Caco-2 (cell line): Measurements from ENCODE around the gene ZNF619. TPM values are rescaled to one million over a fixed set of nuclear protein-coding genes. Genes with fewer than 3 reads are reported as not detected.
A peak's percentile ranks its signal among the peaks of the same experiment; 100 is the strongest.

Experiments used
- BruUV-seq: library from RNA; stranded (reverse); fragments of 400-500 nt; replicated peaks from 2 replicates; lab custom pipeline; 2021; lab: Mats Ljungman, UMichigan
- CTCF ChIA-PET: fragments of 300-600 bp; sonication (Branson Sonifier 250); formaldehyde crosslinking; loops from one replicate; lab custom pipeline; 2022; ENCODE audit warnings: antibody characterized with exemption; lab: Charles Lee
- POLR2A ChIA-PET: fragments of 300-600 bp; sonication (Branson Sonifier 250); formaldehyde crosslinking; loops from one replicate; lab custom pipeline; 2022; ENCODE audit warnings: antibody characterized with exemption; lab: Charles Lee
- DNase-seq, 2 experiments: peaks; one replicate each; pipeline versions ENCODE4 v3.0.0 to v3.0.0-alpha.2; 2020 to 2022
- H3K27me3 ChIP-seq: replicated peaks from 2 replicates; pipeline ENCODE4 v1.6.0; 2011; ENCODE audit warnings: low read length; ENCODE audit not compliant: control insufficient read depth, insufficient read depth
- H3K36me3 ChIP-seq: 2 replicates; pipeline ENCODE4 v1.5.1; 2011; ENCODE audit warnings: low read length; ENCODE audit not compliant: control insufficient read depth, insufficient read depth
- H3K4me1 ChIP-seq: fragments of 250-450 bp; sonication (Bioruptor Pico); 2 replicates; pipeline ENCODE4 v1.5.1; 2020; ENCODE audit warnings: mild to moderate bottlenecking
- H3K4me3 ChIP-seq: 2 replicates; pipeline ENCODE4 v1.5.1; 2011; ENCODE audit warnings: low read depth, mild to moderate bottlenecking, control low read depth, low read length
- H3K9me3 ChIP-seq: fragments of 250-450 bp; sonication (Bioruptor Pico); 2 replicates; pipeline ENCODE4 v1.5.1; 2020; ENCODE audit warnings: mild to moderate bottlenecking, moderate library complexity
- H3K27ac Mint-ChIP-seq: one replicate; pipeline ENCODE4 v1.8.0; 2022; ENCODE audit warnings: mixed read lengths; ENCODE audit not compliant: unreplicated experiment
- H3K27me3 Mint-ChIP-seq: one replicate; pipeline ENCODE4 v1.8.0; 2022; ENCODE audit warnings: mixed read lengths; ENCODE audit not compliant: insufficient read depth, unreplicated experiment
- H3K36me3 Mint-ChIP-seq: one replicate; pipeline ENCODE4 v1.8.0; 2022; ENCODE audit warnings: mild to moderate bottlenecking, mixed read lengths; ENCODE audit not compliant: insufficient read depth, unreplicated experiment
- H3K4me1 Mint-ChIP-seq: one replicate; pipeline ENCODE4 v1.8.0; 2022; ENCODE audit warnings: low read depth, mixed read lengths; ENCODE audit not compliant: unreplicated experiment
- H3K4me3 Mint-ChIP-seq: one replicate; pipeline ENCODE4 v1.8.0; 2022; ENCODE audit warnings: mild to moderate bottlenecking, moderate library complexity, mixed read lengths; ENCODE audit not compliant: unreplicated experiment
- H3K9me3 Mint-ChIP-seq: one replicate; pipeline ENCODE4 v1.8.0; 2022; ENCODE audit warnings: mixed read lengths; ENCODE audit not compliant: unreplicated experiment
- CTCF ChIP-seq, 2 experiments: fragments of 200-600 bp in 1 of 2; IDR thresholded peaks; 1 replicate in 1 of 2; 2 replicates in 1 of 2; pipeline versions ENCODE4 v1.5.1 to v1.8.0; 2011 to 2022; ENCODE audit warnings: antibody characterized with exemption in 1 of 2, control low read depth in 1 of 2, inconsistent platforms in 1 of 2, low read depth in 1 of 2, low read length in 1 of 2, mild to moderate bottlenecking in 1 of 2, moderate library complexity in 1 of 2; ENCODE audit not compliant: insufficient read depth in 1 of 2, severe bottlenecking in 1 of 2, unreplicated experiment in 1 of 2
- intact Hi-C: fragments of 100-400 bp; cut with micrococcal nuclease; formaldehyde crosslinking; loops from one replicate; pipeline ENCODE4 v1.10.0; 2022; ENCODE audit not compliant: unreplicated experiment
- total RNA-seq: library from RNA; stranded (reverse); gene quantifications from 2 replicates; pipeline ENCODE4 v1.2.3, GENCODE V29; 2022

The ZNF619 gene
- total RNA-seq, 1 experiment from 2014 or later, result 6.8 TPM

DNA sequence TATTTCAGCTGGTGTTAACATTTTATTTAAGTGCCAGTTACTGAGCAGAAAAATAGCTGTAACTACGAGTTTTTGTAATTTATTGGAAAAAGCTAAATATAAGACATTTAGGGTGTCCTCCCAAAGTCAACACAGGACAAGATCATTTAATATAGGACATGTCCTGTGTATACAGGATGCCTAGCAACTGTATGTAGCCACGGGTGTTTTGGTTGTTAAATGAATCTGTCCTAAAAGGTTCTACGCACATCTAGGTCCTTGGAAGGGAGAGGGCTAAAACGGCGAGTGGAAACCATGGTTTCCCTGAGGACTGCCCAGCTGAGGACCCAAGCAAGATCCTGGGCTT, 47.3 kb downstream of the ZNF619 start:
- TF ChIP-seq CTCF (IDR thresholded peaks at IDR 0.05; ENCODE audit: insufficient read depth in 1 of 2, low read depth in 1 of 2, low read length in 1 of 2, severe bottlenecking in 1 of 2, unreplicated experiment in 1 of 2), result no peak
- H3K27me3 ChIP-seq, result no peaks in the 10 kb centered on the region
- peak overlapping the region; percentile 97 for H3K4me3 Mint-ChIP-seq
- no peaks in the 10 kb centered on the region for H3K27me3 Mint-ChIP-seq
- ChIA-PET CTCF (interaction anchor here (0.7 to 2.9 kb wide), 2 partner anchors 18 to 71 kb away, joined by 4 to 22 read pairs; partner anchors contain the start of gene ZNF620), POLR2A (interaction anchor here (1.3 to 2.0 kb wide), 3 partner anchors 18 to 215 kb away, joined by 4 to 22 read pairs (median 5); partner anchors contain the start of genes RPL14 and ZNF620)
- H3K9me3 ChIP-seq, result no peaks in the 10 kb centered on the region
- H3K4me1 ChIP-seq, result no peaks in the 10 kb centered on the region
- no peaks in the 10 kb centered on the region for H3K4me1 Mint-ChIP-seq
- BruUV-seq, result TSS peak; percentile 94
- no peaks in the 10 kb centered on the region; the same call in 1 of the 2 replicates for H3K36me3 ChIP-seq
- H3K36me3 Mint-ChIP-seq, result peaks cover 28% of the 10 kb centered on the region
- H3K27ac Mint-ChIP-seq, result peak overlapping the region; percentile 99
- intact Hi-C loops, result loop anchor here (1.0 to 2.0 kb wide), 2 partner anchors 18 to 47 kb away; partner anchors contain the start of genes ZNF619 and ZNF620
- H3K9me3 Mint-ChIP-seq, result no peaks in the 10 kb centered on the region
- no peak for DNase-seq
- H3K4me3 ChIP-seq, result peak overlapping the region; percentile 91

GRCh38 chr3:40524568-40525285, 47.8 kb downstream of the ZNF619 start, which contains the start of gene ZNF621:
TSS of gene ZNF621 (plus strand) at chr3:40524960. CDS start at chr3:40525841, 881 bp downstream.
- peak within 1 kb of the TSS; percentile 91 for H3K4me3 ChIP-seq
- no peaks in the 10 kb centered on the region for H3K4me1 ChIP-seq
- no peaks in the 10 kb centered on the region for H3K27me3 ChIP-seq
- POLR2A ChIA-PET, result interaction anchor here (1.3 to 2.0 kb wide), 3 partner anchors 19 to 216 kb away, joined by 4 to 22 read pairs (median 5); partner anchors contain the start of genes RPL14 and ZNF620
- intact Hi-C loops, result loop anchor here (1.0 to 2.0 kb wide), 2 partner anchors 18 to 48 kb away; partner anchors contain the start of genes ZNF619 and ZNF620
- TF ChIP-seq CTCF (IDR thresholded peaks at IDR 0.05; ENCODE audit: insufficient read depth in 1 of 2, low read depth in 1 of 2, low read length in 1 of 2, severe bottlenecking in 1 of 2, unreplicated experiment in 1 of 2), result no peak
- Mint-ChIP-seq H3K4me3 (peak within 1 kb of the TSS; percentile 97), H3K36me3 (peaks cover 33% of the 10 kb centered on the region), H3K27me3 (no peaks in the 10 kb centered on the region), H3K9me3 (no peaks in the 10 kb centered on the region), H3K27ac (peak within 1 kb of the TSS; percentile 99), H3K4me1 (no peaks in the 10 kb centered on the region)
- CTCF ChIA-PET, result interaction anchor here (0.7 to 2.9 kb wide), 2 partner anchors 19 to 71 kb away, joined by 4 to 22 read pairs; partner anchors contain the start of gene ZNF620
- H3K9me3 ChIP-seq, result no peaks in the 10 kb centered on the region
- DNase-seq, result peak; percentile 90 to 95
- no TSS peak for BruUV-seq
- no peaks in the 10 kb centered on the region; the same call in 1 of the 2 replicates for H3K36me3 ChIP-seq

GRCh38 chr3:40528426-40528825, 51.5 kb downstream of the ZNF619 start:
- Mint-ChIP-seq H3K4me3 (no peak overlapping the region), H3K27me3 (no peaks in the 10 kb centered on the region), H3K27ac (no peak overlapping the region), H3K4me1 (no peaks in the 10 kb centered on the region), H3K36me3 (peaks cover 59% of the 10 kb centered on the region), H3K9me3 (no peaks in the 10 kb centered on the region)
- TF ChIP-seq CTCF (IDR thresholded peaks at IDR 0.05; ENCODE audit: insufficient read depth in 1 of 2, low read depth in 1 of 2, low read length in 1 of 2, severe bottlenecking in 1 of 2, unreplicated experiment in 1 of 2), result no peak
- Histone ChIP-seq H3K4me1 (no peaks in the 10 kb centered on the region), H3K27me3 (no peaks in the 10 kb centered on the region), H3K36me3 (peaks cover 3% of the 10 kb centered on the region), H3K9me3 (no peaks in the 10 kb centered on the region), H3K4me3 (no peak overlapping the region)
- DNase-seq, result no peak
- no TSS peak for BruUV-seq
- intact Hi-C loops, result no loop called here
- POLR2A ChIA-PET, result no interaction called here
- CTCF ChIA-PET, result no interaction called here
